ENCODE data around the gene CNN1. TPM values are rescaled to one million over a fixed set of nuclear protein-coding genes. Genes with fewer than 3 reads are reported as not detected.

Gene CNN1
- total and polyA plus RNA-seq, 9 of the 15 experiments (the other 6 are each of a cell fraction or from before 2014, with no cell fraction given): 0.23 to 10.6 (median 5.2) TPM

- Histone ChIP-seq H4K20me1 (replicated peaks; ENCODE audit: control insufficient read depth, insufficient read depth, low read length) (no peaks in the 10 kb centered on the region), H3K9ac (ENCODE audit: insufficient read depth in 1 of 2, low read depth in 2 of 2, low read length in 2 of 2) (peak within 1 kb of the TSS; percentile 64 to 91), H3K4me1 (replicated peaks in 1 of 2; ENCODE audit: control insufficient read depth in 2 of 2, insufficient read depth in 2 of 2, low read length in 2 of 2) (peaks cover 7 to 33% of the 10 kb centered on the region in 2 experiments; a peak in 4 of 5 replicates), H2AFZ (ENCODE audit: low read depth, low read length) (peak within 1 kb of the TSS; percentile 78), H3K27me3 (ENCODE audit: control insufficient read depth in 2 of 2, insufficient read depth in 2 of 2, low read length in 2 of 2) (no peaks in the 10 kb centered on the region), H3K4me2 (ENCODE audit: insufficient read depth, low read length) (peak within 1 kb of the TSS; percentile 82), H3K79me2 (ENCODE audit: control insufficient read depth, insufficient read depth, low read length) (0 out of 3 replicates have a peak, but pooled peaks cover 3% of the 10 kb centered on the region), H3K9me3 (replicated peaks; ENCODE audit: control insufficient read depth, insufficient read depth, low read depth, low read length) (no peaks in the 10 kb centered on the region), H3K27ac (ENCODE audit: extremely low read depth, low read depth, low read length) (peak within 1 kb of the TSS; percentile 84), H3K4me3 (peak within 1 kb of the TSS; percentile 77), H3K36me3 (ENCODE audit: control insufficient read depth, insufficient read depth, low read length) (peaks cover 14% of the 10 kb centered on the region; the same call in 1 of the 3 replicates), H3K9me1 (ENCODE audit: control insufficient read depth, insufficient read depth, low read length) (no peaks in the 10 kb centered on the region)
- TSS peak; percentile 44 for BruUV-seq (replicated peaks)
- in situ Hi-C loops (cut with MboI): no loop called here
- ATAC-seq (peak; percentile 81), FAIRE-seq (peak; percentile 95), DNase-seq (ENCODE audit: extremely low read depth in 1 of 4, low spot score in 3 of 4) (peak; percentile 93 to 98 (median 96))
- under 1% methylated on average over 45 of the region's 65 CpGs for WGBS (ENCODE audit: insufficient coverage, low coverage, missing lambda C conversion rate)
- CTCF ChIA-PET (ENCODE audit: low intra/inter-chr PET ratio): no interaction called here
- intact Hi-C loops (cut with micrococcal nuclease): no loop called here
- POLR2A ChIA-PET: interaction anchor here (0.6 to 2.1 kb wide), 4 partner anchors 11 to 191 kb away, joined by 3 to 7 read pairs (median 3); no protein-coding TSS in a partner anchor
- TF ChIP-seq NR2C2 (CRISPR knock-in tag; IDR thresholded peaks at IDR 0.05) (no peak), NR2C2 (tag; IDR thresholded peaks at IDR 0.05) (peak; percentile 93), MYBL2 (IDR thresholded peaks at IDR 0.05; ENCODE audit: low read depth) (peak; percentile 29; the same call in 1 of the 2 replicates), MYBL2 (CRISPR knock-in tag; IDR thresholded peaks at IDR 0.05; ENCODE audit: borderline replicate concordance) (no peak), CTBP1 (IDR thresholded peaks at IDR 0.05; ENCODE audit: borderline replicate concordance) (peak; percentile 85), POLR2A (conservative IDR thresholded peaks at IDR 0.05) (peak; percentile 72), HNRNPLL (IDR thresholded peaks at IDR 0.05; ENCODE audit: low read depth, low read length, poor library complexity, severe bottlenecking) (peak; percentile 55), ZBTB9 (CRISPR knock-in tag; IDR thresholded peaks at IDR 0.05) (peak; percentile 59; the same call in 1 of the 2 replicates), BHLHE40 (IDR thresholded peaks at IDR 0.05; ENCODE audit: low read length) (peak; percentile 65), PKNOX1 (IDR thresholded peaks at IDR 0.05) (no peak), TEAD4 (IDR thresholded peaks at IDR 0.05; ENCODE audit: low read length) (0 out of 2 replicates have a peak, but pooled peaks have one; percentile 14), TEAD4 (CRISPR knock-in tag; IDR thresholded peaks at IDR 0.05; ENCODE audit: borderline replicate concordance) (no peak), ZNF561 (CRISPR knock-in tag; conservative IDR thresholded peaks at IDR 0.05) (0 out of 2 replicates have a peak, but pooled peaks have one; percentile 14), CEBPG (CRISPR knock-in tag; IDR thresholded peaks at IDR 0.05) (no peak), CEBPG (tag; conservative IDR thresholded peaks at IDR 0.05 in 1 of 2, IDR thresholded peaks at IDR 0.05 in 1 of 2) (no peak), RBM34 (IDR thresholded peaks at IDR 0.05; ENCODE audit: borderline replicate concordance, insufficient read depth, low read length) (0 out of 2 replicates have a peak, but pooled peaks have one; percentile 56), MEIS2 (IDR thresholded peaks at IDR 0.05; ENCODE audit: partially characterized antibody) (peak; percentile 85), MYC (IDR thresholded peaks at IDR 0.05; ENCODE audit: low read depth, low read length) (peak; percentile 73), MYC (CRISPR knock-in tag; IDR thresholded peaks at IDR 0.05; ENCODE audit: borderline replicate concordance, low read depth) (no peak), SMAD4 (CRISPR knock-in tag; conservative IDR thresholded peaks at IDR 0.05) (peak; percentile 54; the same call in 1 of the 2 replicates), MBD2 (IDR thresholded peaks at IDR 0.05; ENCODE audit: borderline replicate concordance, low read depth) (peak; percentile 76), TAL1 (IDR thresholded peaks at IDR 0.05) (no peak), RB1 (IDR thresholded peaks at IDR 0.05; ENCODE audit: low read depth) (peak; percentile 56)
These were observed 33.0 kb upstream of the CNN1 start, which contains the start of gene ZNF653 for GRCh38 chr19:11505504-11506100. Gene ZNF653, minus strand, starts transcription at chr19:11505839. Its CDS starts 53 bp downstream, at chr19:11505786.
